NOMO-1 treated with DMSO at 0.1 percent for 48 hours (cell line): ENCODE measurements around the gene ZFHX2.

ENCODE experiments used
- DNase-seq: peaks from one replicate; lab custom pipeline; 2025; ENCODE audit not compliant: unreplicated experiment; lab: John Stamatoyannopoulos, UW

ZFHX2 gene

DNA sequence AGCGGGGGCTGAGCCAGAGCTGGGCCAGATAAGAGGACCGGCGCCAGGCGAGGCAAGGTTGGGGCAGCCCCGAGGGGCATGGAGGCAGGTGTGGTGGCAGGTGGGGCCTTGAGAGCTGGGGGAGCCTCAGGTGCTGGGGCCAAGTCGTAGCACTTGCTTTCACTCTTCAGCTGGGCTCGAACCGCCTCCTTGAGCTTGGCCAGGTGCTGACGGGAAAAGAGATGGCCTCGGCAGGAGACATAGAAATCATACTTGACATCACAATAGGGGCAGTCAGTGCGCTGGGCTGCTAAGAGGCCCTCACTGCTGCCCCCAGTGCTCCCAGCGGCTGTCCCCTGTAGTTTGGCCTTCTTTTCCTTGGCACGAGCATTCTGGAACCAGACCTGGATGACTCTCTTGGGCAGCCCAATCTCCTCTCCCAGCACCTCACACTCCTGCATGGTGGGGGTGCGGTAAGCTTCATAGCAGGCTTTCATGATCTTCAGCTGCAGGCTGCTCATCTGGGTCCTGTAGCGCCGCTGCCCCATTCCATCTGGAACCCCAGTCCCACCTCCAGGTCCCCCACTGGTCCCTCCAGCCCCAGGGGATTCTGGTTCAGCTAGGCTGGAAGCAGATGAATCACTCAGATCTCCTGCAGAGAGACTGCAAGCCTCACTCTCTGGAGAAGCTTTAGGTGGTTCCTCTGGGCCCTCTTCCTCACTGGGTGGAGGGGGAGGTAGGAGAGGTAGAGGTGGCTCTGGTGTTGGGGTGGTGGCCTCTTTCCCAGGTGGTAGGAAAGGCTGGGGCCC, 28.1 kb downstream of the ZFHX2 start:
- no peak for DNase-seq

GRCh38 chr14:23522643-23523198, 28.8 kb downstream of the ZFHX2 start:
- no peak for DNase-seq

- peak; percentile 51 for DNase-seq
Measured at GRCh38 chr14:23521785-23522640, 29.6 kb downstream of the ZFHX2 start.

DNA sequence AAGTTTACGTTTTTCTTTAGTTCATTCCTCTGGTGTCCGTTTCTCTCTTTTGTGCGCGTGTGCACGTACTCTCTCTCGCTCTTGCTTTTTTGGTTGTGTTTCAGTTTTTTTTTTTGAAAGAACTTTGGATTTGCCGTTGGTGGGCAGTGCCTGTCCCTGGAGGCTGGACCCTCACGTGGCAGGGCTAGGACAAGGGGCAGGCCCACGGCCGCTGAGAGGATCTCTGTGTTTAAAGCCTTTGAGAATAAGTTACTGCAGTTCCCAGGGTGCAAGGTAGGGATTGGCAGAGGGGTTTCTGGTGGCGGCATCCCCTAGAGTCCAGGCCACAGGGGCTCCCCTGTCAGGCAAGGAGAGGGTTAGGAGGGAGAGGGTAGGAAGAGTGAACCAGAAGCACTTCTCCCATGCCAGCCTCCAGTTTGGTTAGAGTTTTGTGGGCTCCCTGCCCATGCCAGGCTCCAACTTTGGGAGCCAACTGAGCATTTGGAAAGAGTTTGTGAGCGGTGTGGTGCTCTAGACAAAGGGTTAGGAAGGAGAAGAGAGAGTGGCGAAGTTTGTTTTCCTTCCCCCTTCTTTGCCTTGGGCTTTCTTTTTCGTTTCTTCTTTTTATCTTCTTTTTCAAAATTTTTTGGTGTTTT, 30.5 kb downstream of the ZFHX2 start:
- peak; percentile 12 for DNase-seq

DNA sequence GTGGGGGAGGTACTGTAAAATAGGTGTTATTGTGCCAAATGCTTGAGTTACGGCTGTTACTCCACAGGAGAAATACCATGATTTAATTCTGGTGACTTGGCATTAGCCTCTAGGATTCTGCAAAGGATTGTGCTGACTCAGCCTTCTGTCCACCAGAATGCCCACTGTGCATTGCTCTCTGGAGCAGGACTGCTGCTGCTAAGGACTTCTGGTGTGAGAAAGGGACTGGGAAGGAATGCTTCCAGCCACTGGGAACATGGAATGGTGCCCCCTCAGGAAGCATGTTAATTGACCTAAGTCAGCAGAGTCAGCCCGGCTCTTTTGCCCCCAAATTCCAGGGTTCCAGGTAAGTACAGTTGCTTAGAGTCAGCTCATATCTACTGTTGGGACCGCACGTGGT, 32.9 kb downstream of the ZFHX2 start:
- DNase-seq = no peak

DNA sequence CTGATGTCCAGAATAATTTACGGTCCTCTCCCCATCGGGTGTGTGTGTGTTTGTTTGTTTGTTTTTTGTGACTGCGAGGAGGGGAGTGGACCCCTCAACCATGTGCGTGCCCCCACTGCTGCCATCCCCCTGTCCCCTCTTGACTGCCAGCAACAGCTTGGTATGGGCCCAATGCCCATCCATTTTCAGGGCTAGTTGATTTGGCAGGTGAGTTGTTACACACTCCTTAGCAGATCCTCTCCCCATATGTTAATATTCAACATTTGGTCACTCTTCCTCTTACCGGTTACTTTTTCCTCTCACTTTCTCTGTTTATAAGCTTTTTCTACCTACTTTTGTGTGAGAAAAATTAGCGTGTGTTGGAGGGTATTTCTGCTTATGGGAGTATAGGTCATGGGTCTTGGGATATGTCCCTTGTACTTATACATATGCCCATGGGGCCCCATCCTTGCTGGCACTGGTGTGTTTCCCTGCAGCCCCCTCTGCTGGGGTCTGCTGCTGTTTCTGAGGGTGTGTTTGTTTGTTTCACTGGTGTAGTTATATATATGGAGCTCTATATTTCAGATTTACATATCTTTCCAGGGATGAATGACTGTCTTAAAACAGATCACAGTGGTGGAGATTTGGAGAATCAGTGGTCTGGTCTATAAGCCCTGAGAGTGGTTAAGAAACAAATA, 33.8 kb downstream of the ZFHX2 start:
- DNase-seq = no peak

DNA sequence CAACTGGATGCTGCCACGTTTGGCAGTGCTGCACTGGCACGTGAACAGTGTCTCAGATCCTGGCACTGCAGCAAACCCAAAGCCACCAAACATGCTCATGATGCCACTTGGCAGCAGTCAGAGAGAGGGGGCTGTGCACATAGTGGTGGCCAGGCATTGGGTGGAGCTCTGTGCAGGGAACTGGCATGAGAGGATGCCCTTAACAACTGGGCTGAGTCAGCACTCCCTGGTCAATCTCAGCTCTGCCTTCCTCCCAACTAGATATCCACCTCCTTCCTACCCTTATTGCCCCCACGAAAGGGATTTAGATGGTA, 37.0 kb downstream of the ZFHX2 start:
- no peak for DNase-seq

GRCh38 chr14:23513818-23514643, 37.5 kb downstream of the ZFHX2 start:
- no peak for DNase-seq

GRCh38 chr14:23513005-23513817, 38.4 kb downstream of the ZFHX2 start:
- no peak for DNase-seq

DNA sequence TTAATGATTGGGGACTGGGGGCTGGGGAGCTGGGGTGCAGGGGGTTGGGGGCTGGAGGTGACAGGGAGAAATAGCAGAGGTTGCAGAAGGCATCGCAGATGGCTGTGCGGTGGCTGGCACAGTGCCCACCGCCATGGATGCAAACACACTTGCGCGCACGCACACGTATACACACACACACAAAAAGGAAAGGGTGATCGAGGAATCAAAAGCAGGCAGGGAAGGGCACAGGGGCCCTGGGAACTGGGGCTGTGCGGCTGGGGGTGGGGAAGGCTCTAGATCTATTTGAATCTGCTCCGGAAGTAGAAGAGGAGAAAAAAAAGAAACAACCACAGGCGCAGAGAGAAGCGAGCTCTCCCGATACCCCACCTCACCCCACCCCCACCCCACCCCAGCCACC, 39.4 kb downstream of the ZFHX2 start:
- no peak for DNase-seq

GRCh38 chr14:23494223-23494622, 57.3 kb downstream of the ZFHX2 start:
- no peak for DNase-seq

DNA sequence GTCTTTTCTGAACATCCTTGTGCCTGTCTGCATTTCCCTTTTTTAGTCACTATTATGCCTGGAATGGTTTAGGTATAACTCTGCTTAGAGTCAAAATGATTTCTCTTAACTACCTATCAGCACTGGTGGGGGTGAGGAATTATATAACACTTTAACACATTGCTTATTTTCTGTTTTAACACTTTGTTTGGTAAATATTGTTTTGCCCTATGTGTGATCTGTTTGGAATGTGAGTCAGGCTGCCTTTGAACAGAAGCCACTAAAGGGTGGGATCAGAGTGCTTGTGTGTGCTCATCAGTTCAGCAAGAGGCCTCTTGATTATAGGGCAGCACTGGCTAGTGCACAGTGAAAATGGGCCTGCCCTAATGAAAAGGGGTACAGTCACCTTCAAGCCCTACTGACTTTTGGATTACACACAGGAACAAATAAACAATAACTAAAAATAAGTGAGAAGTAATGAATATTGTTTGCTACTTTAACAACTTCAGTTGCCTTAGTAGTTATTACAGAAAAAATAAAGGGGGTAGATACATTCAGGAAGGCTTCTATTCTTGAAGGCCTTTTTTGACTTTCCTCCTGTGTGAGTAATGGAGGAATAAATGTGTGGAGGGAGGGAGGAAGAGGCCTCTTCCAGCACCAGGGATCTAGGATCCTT, 58.8 kb downstream of the ZFHX2 start:
- DNase-seq = no peak

DNA sequence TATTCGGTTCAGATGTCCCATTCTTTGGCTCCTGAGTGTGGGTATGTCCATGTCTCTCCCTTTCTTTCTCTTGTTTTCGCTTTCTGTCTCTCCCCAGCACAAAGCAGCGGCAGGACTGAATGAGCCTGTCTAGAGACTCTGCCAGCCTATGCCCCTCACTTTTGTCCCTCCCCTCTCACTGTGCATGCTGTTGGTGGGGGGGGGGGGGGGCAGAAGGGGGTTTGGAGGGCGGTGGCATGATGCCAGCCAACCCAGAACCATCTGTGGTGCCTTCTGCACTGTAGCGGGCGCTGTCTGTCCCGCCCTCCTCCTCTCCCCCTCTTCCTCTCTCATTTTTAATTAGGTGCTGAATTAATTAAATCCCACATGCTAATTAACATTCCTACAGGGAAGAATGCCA, 64.3 kb downstream of the ZFHX2 start:
- no peak for DNase-seq

DNA sequence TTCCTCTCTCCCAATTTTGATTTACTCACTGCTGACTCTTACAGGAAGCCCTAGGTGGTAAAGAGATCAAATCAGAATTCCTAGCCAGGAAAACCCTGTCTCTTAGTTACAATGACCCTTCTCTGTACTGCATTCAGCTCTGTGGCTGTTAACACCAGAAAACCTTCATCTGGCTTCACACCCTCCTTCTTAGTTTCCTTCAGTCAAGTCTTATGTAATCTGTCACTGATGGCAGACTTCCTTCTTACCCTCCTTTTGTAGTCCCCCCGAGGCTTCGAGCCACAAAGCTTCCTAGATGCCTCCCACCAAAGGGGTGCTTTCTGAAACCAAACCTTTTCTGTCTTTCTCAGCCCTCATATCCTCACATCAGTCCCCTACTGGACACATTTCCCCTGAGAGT, 65.5 kb downstream of the ZFHX2 start:
- no peak for DNase-seq

GRCh38 chr14:23485326-23485725, 66.2 kb downstream of the ZFHX2 start:
- no peak for DNase-seq

GRCh38 chr14:23483236-23483854, 68.2 kb downstream of the ZFHX2 start:
- no peak for DNase-seq

DNA sequence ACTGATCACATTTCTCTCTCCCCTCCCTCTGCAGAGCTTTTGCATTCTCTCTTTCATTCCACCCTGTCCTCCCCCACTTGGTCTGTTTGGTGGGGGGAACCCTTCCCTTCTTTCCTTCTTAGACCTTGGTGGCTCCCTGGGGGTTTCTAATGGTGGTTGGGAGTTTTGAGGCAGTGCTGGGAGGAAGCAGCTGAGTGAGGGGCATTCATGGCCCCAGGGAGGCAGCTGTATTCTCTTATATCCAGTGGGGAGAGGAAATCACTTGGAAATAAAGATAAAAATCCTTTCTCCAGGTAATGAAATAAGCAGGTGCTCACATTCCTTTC, 68.8 kb downstream of the ZFHX2 start:
- DNase-seq = no peak

- DNase-seq = no peak
Measured at GRCh38 chr14:23481979-23482822, 69.4 kb downstream of the ZFHX2 start.
